Measurements from ENCODE around the gene AZU1. TPM values are rescaled to one million over a fixed set of nuclear protein-coding genes. Genes with fewer than 3 reads are reported as not detected.

Gene AZU1
- polyA plus RNA-seq, 3 donors, result 2.7 to 5.7 (median 4.3) TPM

DNA sequence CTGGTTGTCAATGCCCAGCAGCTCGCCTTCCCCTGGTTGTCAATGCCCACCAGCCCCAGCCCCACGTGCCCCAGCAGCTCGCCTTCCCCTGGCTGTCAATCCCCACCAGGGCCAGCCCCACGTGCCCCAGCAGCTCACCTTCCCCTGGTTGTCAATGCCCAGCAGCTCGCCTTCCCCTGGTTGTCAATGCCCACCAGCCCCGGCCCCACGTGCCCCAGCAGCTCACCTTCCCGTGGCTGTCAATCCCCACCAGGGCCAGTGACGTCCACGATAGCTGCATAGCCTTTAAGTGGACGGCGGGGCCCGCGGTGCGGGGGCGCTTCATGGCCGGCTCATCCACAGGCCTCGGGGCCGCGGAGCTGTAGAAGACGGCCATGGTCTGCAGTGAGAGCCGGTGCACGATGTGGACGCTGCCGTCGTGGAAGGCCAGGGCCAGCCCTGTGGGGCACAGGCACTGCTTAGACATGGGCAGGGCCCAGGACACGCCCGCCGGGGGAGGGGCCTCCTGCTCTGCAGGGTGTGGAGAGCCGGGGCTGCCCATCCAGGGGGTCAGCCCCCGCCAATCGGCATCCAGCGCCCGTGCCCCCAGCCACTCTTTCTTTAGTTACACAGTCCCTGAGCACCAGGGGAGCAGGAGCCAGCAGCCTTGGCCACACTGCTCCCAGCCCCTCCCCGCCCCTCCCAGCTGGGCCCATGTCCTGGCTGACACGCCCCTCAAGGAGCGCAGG lies 52.2 kb downstream of the AZU1 start:
- no peaks in the 10 kb centered on the region for H3K79me2 ChIP-seq (ENCODE audit: insufficient read depth, low read length)
- H3K9me3 ChIP-seq (replicated peaks in 1 of 2; ENCODE audit: control insufficient read depth in 1 of 2, insufficient read depth in 1 of 2, low read length in 2 of 2), result no peaks in the 10 kb centered on the region
- H4K20me1 ChIP-seq (ENCODE audit: insufficient read depth, low read length), result peaks cover 4% of the 10 kb centered on the region
- H3K36me3 Mint-ChIP-seq, result peaks cover 55 to 88% of the 10 kb centered on the region in 2 donors
- no peak for DNase-seq
- H3K27ac ChIP-seq (ENCODE audit: low read depth in 1 of 2, low read length in 2 of 2), result no peak overlapping the region
- no peak overlapping the region for H3K4me2 ChIP-seq (replicated peaks; ENCODE audit: extremely low read depth, low read length, poor library complexity, severe bottlenecking)
- WGBS (ENCODE audit: insufficient coverage), result 92% methylated on average over 37 of the region's 37 CpGs
- H2AFZ ChIP-seq (ENCODE audit: insufficient read depth, low read depth, low read length, poor library complexity, severe bottlenecking), result no peak overlapping the region
- H3K9ac ChIP-seq (ENCODE audit: insufficient read depth, low read length, poor library complexity, severe bottlenecking), result no peak overlapping the region
- no peak overlapping the region for H3K27ac Mint-ChIP-seq
- H3K4me3 Mint-ChIP-seq, result no peak overlapping the region
- no peaks in the 10 kb centered on the region for H3K27me3 ChIP-seq (ENCODE audit: control insufficient read depth in 2 of 2, insufficient read depth in 2 of 2, low read length in 2 of 2)
- no peak overlapping the region for H3K4me3 ChIP-seq (replicated peaks in 1 of 3; ENCODE audit: low read depth in 2 of 3, low read length in 3 of 3)
- intact Hi-C loops (cut with micrococcal nuclease), result no loop called here
- TF ChIP-seq, protein P1, sequence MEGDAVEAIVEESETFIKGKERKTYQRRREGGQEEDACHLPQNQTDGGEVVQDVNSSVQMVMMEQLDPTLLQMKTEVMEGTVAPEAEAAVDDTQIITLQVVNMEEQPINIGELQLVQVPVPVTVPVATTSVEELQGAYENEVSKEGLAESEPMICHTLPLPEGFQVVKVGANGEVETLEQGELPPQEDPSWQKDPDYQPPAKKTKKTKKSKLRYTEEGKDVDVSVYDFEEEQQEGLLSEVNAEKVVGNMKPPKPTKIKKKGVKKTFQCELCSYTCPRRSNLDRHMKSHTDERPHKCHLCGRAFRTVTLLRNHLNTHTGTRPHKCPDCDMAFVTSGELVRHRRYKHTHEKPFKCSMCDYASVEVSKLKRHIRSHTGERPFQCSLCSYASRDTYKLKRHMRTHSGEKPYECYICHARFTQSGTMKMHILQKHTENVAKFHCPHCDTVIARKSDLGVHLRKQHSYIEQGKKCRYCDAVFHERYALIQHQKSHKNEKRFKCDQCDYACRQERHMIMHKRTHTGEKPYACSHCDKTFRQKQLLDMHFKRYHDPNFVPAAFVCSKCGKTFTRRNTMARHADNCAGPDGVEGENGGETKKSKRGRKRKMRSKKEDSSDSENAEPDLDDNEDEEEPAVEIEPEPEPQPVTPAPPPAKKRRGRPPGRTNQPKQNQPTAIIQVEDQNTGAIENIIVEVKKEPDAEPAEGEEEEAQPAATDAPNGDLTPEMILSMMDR (IDR thresholded peaks at IDR 0.05), result no peak
- no peaks in the 10 kb centered on the region for H3K4me1 ChIP-seq (ENCODE audit: control insufficient read depth in 1 of 2, insufficient read depth in 2 of 2, low read length in 2 of 2)
- H3K36me3 ChIP-seq (replicated peaks in 1 of 2; ENCODE audit: control insufficient read depth in 1 of 2, insufficient read depth in 2 of 2, low read length in 2 of 2), result peaks cover 45 to 52% of the 10 kb centered on the region in 2 donors
- no peaks in the 10 kb centered on the region for H3K27me3 Mint-ChIP-seq (ENCODE audit: low read depth in 3 of 3)
- peaks cover 0 to 3% (median 0%) of the 10 kb centered on the region in 7 donors for H3K9me3 Mint-ChIP-seq
- no peaks in the 10 kb centered on the region for H3K4me1 Mint-ChIP-seq

Small RNAs within 50 kb of the gene (small RNA-seq; reads per million reads assigned to genes)
- not detected for gene MIR3187 (ENCODE audit: insufficient read length, low read depth)

Other genes with a start within 250 kb of the AZU1 start
- under 1 TPM in 1 of 3 donors, not detected in 2; 0.21 TPM for gene HCN2, start 238.0 kb upstream of the AZU1 start, polyA plus RNA-seq
- 10 to 100 TPM; 16.2 to 40.5 (median 17.6) TPM for gene POLRMT, start 194.3 kb upstream of the AZU1 start, polyA plus RNA-seq
- gene FGF22, start 188.0 kb upstream of the AZU1 start, polyA plus RNA-seq, result not detected
- gene RNF126, start 164.6 kb upstream of the AZU1 start, polyA plus RNA-seq, result 10 to 100 TPM; 29.1 to 51.6 (median 31.6) TPM
- 10 to 100 TPM in 1 of 3 donors, 1 to 10 TPM in 2; 2.5 to 42.1 (median 5.2) TPM for gene FSTL3, start 151.4 kb upstream of the AZU1 start, polyA plus RNA-seq
- gene PRSS57, start 132.4 kb upstream of the AZU1 start, polyA plus RNA-seq, result 1 to 10 TPM in 1 of 3 donors, under 1 TPM in 2; 0.16 to 1.4 (median 0.78) TPM
- gene PALM, start 118.9 kb upstream of the AZU1 start, polyA plus RNA-seq, result under 1 TPM in 1 of 3 donors, not detected in 2; 0.23 TPM
- not detected for gene MISP, start 76.7 kb upstream of the AZU1 start, polyA plus RNA-seq
- gene PTBP1, start 30.4 kb upstream of the AZU1 start, polyA plus RNA-seq, result 100 to 1,000 TPM in 1 of 3 donors, 10 to 100 TPM in 2; 62.4 to 117 (median 81.6) TPM
- gene PLPPR3, start 5.9 kb upstream of the AZU1 start, polyA plus RNA-seq, result 1 to 10 TPM in 1 of 3 donors, not detected in 2; 1.2 TPM
- under 1 TPM in 1 of 3 donors, not detected in 2; 0.11 TPM for gene PRTN3, start 13.2 kb downstream of the AZU1 start, polyA plus RNA-seq
- 1 to 10 TPM in 2 of 3 donors, under 1 TPM in 1; 0.61 to 2.0 (median 1.3) TPM for gene ELANE, start 24.5 kb downstream of the AZU1 start, polyA plus RNA-seq
- gene CFD, start 31.8 kb downstream of the AZU1 start, polyA plus RNA-seq, result 100 to 1,000 TPM; 272 to 862 (median 654) TPM
- gene MED16, start 65.3 kb downstream of the AZU1 start, polyA plus RNA-seq, result 10 to 100 TPM; 20.7 to 37.4 (median 32.8) TPM
- gene RNU6-9, start 65.6 kb downstream of the AZU1 start, polyA plus RNA-seq, result not detected
- 10 to 100 TPM; 70.8 to 99.9 (median 78.7) TPM for gene R3HDM4, start 85.4 kb downstream of the AZU1 start, polyA plus RNA-seq
- not detected for gene KISS1R, start 89.5 kb downstream of the AZU1 start, polyA plus RNA-seq
- gene ARID3A, start 98.2 kb downstream of the AZU1 start, polyA plus RNA-seq, result 10 to 100 TPM in 1 of 3 donors, 1 to 10 TPM in 2; 2.1 to 41.6 (median 3.2) TPM
- 10 to 100 TPM; 21.3 to 52.7 (median 49.9) TPM for gene WDR18, start 156.5 kb downstream of the AZU1 start, polyA plus RNA-seq
- gene GRIN3B, start 172.6 kb downstream of the AZU1 start, polyA plus RNA-seq, result under 1 TPM in 2 of 3 donors, not detected in 1; 0.13 to 0.27 TPM
- 100 to 1,000 TPM in 1 of 3 donors, 10 to 100 TPM in 2; 37.4 to 417 (median 45.0) TPM for gene TMEM259, start 193.3 kb downstream of the AZU1 start, polyA plus RNA-seq
- not detected for gene RNU6-2, start 193.7 kb downstream of the AZU1 start, polyA plus RNA-seq
- gene CNN2, start 198.8 kb downstream of the AZU1 start, polyA plus RNA-seq, result 100 to 1,000 TPM in 2 of 3 donors, 10 to 100 TPM in 1; 69.9 to 213 (median 144) TPM
- gene ABCA7, start 212.3 kb downstream of the AZU1 start, polyA plus RNA-seq, result 100 to 1,000 TPM in 1 of 3 donors, 1 to 10 TPM in 2; 1.7 to 104 (median 7.8) TPM
- gene ARHGAP45, start 239.3 kb downstream of the AZU1 start, polyA plus RNA-seq, result 100 to 1,000 TPM; 108 to 308 (median 137) TPM